NT2/D1 (cell line): ENCODE data around the gene GPR4.

Source experiments
- SUZ12 ChIP-seq: IDR thresholded peaks from 2 replicates; pipeline ENCODE4 v1.6.1; 2011; ENCODE audit not compliant: insufficient read length, insufficient read depth; ENCODE audit errors: extremely low read depth
- YY1 ChIP-seq: IDR thresholded peaks from 2 replicates; pipeline ENCODE4 v1.6.1; 2011; ENCODE audit not compliant: insufficient read length, insufficient read depth

GRCh38 chr19:45589768-45590167, 12.2 kb downstream of the GPR4 start:
- TF ChIP-seq YY1 (no peak), SUZ12 (no peak)
